GM19351 (cell line): Measurements from ENCODE around the gene NFKBIL1.
A peak's percentile ranks its signal among the peaks of the same experiment; 100 is the strongest.

Source experiments
- ATAC-seq: cut with Tn5 transposase; IDR thresholded peaks from one replicate; pipeline ENCODE4 v1.9.1; 2021; ENCODE audit warnings: mild to moderate bottlenecking, moderate library complexity; ENCODE audit not compliant: unreplicated experiment

Gene NFKBIL1

GRCh38 chr6:31559958-31560696 lies 12.7 kb downstream of the NFKBIL1 start:
- ATAC-seq = peak; percentile 55

DNA sequence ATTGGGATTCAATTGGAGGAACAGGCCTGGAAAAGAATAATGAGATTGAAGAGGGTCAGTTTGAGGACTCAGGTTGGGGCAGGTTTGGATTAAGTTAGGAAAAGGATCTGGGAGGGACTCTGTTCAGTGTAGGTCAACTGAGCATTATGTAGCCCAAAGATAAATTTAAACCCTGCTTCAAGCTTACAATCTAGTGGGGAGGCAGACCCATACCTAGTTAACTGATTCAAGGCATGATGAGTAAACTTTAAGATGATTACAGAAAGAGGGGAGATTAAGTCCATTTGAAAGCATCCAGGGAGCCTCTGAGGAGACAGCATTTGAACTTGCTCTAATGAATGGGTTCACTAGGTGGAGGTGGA lies 13.3 kb downstream of the NFKBIL1 start:
- ATAC-seq = no peak

DNA sequence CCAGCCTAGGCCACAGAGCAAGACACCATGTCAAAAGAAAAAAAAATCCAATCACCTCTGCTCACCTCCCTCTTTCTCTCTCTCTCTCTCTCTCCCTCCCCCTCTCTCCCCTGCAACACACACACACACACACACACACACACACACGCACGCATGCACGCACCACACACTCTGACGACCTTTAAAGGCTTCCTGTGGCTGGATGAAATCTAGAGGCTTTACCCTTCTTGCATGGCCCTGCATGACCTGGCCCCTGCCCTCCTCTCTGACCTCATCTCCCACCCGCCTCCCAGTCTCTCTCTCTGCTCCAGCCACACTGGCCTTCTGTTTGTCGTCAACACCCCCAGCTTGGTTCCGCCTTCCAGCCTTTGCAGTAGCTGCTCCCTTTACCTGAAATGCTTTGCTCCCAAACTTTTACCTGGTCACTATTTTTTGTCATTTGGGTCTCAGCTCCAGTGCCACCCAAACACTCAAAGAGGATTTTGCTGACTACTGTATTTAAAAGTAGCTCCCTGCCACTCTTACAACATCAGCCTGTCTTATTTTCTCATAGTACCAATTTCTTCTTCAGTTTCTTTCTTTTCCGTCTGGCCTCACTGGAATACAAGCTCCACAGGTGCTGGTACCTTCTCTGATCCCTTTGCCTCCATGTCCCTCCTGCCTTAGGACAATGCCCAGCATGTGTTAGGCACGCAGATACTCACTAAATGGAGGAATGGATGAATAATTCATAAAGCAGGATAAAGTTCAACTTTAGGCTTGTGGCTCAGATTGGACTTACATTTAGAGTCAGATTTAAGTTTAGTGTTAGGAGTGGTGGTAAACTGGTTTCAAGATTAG lies 20.3 kb downstream of the NFKBIL1 start:
- no peak for ATAC-seq

DNA sequence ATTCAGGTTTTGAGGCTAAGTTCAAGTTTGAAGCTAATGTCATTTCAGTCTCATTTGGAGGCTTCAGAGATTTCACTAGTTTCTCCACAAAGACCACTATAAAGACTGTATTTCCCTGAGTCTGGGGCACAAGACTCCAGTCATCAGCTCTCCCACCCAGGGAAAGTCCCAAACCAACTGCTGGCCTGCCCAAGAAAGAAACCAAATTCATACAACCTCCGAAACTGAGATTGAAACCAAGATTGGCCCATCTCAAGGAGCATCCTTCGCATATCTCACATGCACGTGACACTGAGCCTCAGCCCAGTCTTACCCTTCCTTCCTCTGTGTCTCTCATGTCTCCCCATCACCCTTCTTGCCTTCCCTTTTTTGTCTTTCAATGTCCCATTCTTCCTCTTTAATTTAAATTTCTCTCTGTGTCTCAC lies 21.1 kb downstream of the NFKBIL1 start:
- peak; percentile 73 for ATAC-seq

- no peak for ATAC-seq
Observed at GRCh38 chr6:31569861-31570536, 22.6 kb downstream of the NFKBIL1 start.

GRCh38 chr6:31572041-31572911 lies 24.9 kb downstream of the NFKBIL1 start, which contains the start of gene LTA:
Gene LTA (plus strand): TSS chr6:31572289. CDS start chr6:31572743, 454 bp downstream.
- ATAC-seq = peak; percentile 39

- ATAC-seq = no peak
Observed at GRCh38 chr6:31573239-31574105, 26.1 kb downstream of the NFKBIL1 start.

GRCh38 chr6:31574106-31575061 lies 27.0 kb downstream of the NFKBIL1 start:
- no peak for ATAC-seq

DNA sequence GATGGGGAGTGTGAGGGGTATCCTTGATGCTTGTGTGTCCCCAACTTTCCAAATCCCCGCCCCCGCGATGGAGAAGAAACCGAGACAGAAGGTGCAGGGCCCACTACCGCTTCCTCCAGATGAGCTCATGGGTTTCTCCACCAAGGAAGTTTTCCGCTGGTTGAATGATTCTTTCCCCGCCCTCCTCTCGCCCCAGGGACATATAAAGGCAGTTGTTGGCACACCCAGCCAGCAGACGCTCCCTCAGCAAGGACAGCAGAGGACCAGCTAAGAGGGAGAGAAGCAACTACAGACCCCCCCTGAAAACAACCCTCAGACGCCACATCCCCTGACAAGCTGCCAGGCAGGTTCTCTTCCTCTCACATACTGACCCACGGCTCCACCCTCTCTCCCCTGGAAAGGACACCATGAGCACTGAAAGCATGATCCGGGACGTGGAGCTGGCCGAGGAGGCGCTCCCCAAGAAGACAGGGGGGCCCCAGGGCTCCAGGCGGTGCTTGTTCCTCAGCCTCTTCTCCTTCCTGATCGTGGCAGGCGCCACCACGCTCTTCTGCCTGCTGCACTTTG lies 28.0 kb downstream of the NFKBIL1 start, which contains the start of gene TNF:
TSS of gene TNF (plus strand) at position 231 of the 567 bp plus-strand sequence. CDS start at position 408, 177 bp downstream.
- ATAC-seq = no peak

DNA sequence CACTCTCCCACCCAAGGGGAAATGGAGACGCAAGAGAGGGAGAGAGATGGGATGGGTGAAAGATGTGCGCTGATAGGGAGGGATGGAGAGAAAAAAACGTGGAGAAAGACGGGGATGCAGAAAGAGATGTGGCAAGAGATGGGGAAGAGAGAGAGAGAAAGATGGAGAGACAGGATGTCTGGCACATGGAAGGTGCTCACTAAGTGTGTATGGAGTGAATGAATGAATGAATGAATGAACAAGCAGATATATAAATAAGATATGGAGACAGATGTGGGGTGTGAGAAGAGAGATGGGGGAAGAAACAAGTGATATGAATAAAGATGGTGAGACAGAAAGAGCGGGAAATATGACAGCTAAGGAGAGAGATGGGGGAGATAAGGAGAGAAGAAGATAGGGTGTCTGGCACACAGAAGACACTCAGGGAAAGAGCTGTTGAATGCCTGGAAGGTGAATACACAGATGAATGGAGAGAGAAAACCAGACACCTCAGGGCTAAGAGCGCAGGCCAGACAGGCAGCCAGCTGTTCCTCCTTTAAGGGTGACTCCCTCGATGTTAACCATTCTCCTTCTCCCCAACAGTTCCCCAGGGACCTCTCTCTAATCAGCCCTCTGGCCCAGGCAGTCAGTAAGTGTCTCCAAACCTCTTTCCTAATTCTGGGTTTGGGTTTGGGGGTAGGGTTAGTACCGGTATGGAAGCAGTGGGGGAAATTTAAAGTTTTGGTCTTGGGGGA lies 28.7 kb downstream of the NFKBIL1 start:
- no peak for ATAC-seq

- ATAC-seq = no peak
Observed at GRCh38 chr6:31576897-31577578, 29.6 kb downstream of the NFKBIL1 start.

- no peak for ATAC-seq
Observed at GRCh38 chr6:31577579-31577966, 30.2 kb downstream of the NFKBIL1 start.

GRCh38 chr6:31578184-31579118 lies 31.0 kb downstream of the NFKBIL1 start:
- no peak for ATAC-seq

DNA sequence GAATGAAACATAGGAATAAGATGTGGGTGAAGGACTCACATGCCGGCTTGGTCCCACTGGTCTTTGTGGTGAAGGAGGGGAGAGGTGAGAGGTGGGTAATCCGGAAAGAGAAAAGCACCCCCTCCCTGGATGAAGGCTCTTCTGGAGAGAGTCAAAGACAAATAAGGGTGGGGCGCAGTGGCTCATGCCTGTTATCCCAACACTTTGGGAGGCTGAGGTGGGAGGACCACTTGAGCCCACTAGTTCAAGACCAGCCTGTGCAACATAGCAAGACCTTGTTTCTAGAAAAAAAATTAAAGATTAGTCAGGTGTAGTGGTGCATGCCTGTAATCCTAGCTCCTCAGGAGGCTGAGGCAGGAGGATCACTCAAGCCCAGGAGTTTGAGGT lies 31.7 kb downstream of the NFKBIL1 start:
- ATAC-seq = no peak

DNA sequence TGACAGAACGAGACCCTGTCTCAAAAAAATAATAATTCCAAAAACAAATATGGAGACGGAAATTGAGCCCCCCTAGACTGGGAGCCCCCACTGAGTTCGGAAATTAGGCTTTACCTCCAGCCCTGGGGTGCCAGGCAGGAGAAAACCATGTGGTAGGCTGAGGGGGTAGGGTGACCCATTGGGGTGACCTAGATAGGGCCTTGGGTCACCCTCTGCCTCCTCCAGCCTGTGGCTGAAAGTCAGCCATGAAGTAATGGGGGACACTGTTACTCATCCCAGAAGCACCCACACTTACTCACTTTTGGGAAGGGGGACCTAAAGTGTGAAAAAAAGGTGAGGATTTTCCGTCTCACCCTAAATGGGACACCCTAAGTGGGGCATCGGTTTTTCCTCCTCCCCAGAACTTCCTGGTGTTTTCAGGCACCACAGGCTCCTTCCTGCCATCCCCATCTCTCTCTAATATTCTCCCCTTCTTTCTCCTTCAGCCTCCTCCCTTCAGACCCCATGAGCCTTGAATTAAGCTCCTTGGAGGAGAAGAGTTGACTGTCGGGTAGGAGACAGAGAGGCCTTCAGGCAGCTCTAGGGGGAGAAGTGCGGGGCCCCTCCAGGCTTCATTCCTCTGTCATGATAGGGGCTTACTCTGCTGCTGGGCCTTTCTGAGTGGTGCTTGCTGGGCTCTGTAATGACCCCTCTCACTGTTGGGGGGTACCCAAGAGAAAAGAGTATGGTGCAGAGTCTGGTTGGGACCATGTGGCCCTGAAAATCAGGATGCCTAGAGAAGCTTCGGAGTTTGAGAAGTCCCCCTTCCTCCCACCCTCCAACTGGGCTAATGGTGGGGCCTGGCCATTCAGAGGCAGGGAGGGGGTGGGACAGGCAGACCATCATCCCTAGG lies 32.4 kb downstream of the NFKBIL1 start:
- no peak for ATAC-seq
